HG03354 (cell line): Measurements from ENCODE around the gene PRUNE2.

ENCODE experiments used
- ATAC-seq: cut with Tn5 transposase; IDR thresholded peaks from one replicate; pipeline ENCODE4 v1.9.1; 2021; ENCODE audit warnings: mild to moderate bottlenecking; ENCODE audit not compliant: unreplicated experiment, poor library complexity, severe bottlenecking

The PRUNE2 gene

GRCh38 chr9:76592091-76592973 is 313.6 kb downstream of the PRUNE2 start:
- ATAC-seq = no peak

GRCh38 chr9:76591256-76591950 is 314.5 kb downstream of the PRUNE2 start:
- no peak for ATAC-seq

- no peak for ATAC-seq
These were observed 317.6 kb downstream of the PRUNE2 start for GRCh38 chr9:76588316-76588715.

GRCh38 chr9:76586390-76587314 is 319.3 kb downstream of the PRUNE2 start:
- ATAC-seq = no peak

GRCh38 chr9:76585487-76586389 is 320.2 kb downstream of the PRUNE2 start:
- no peak for ATAC-seq

GRCh38 chr9:76583256-76583655 is 322.7 kb downstream of the PRUNE2 start:
- ATAC-seq = no peak

- no peak for ATAC-seq
These were observed 324.2 kb downstream of the PRUNE2 start for GRCh38 chr9:76581731-76582130.

- ATAC-seq = no peak
These were observed 325.1 kb downstream of the PRUNE2 start for GRCh38 chr9:76580820-76581219.

GRCh38 chr9:76580188-76580587 is 325.7 kb downstream of the PRUNE2 start:
- ATAC-seq = no peak

GRCh38 chr9:76576344-76576743 is 329.6 kb downstream of the PRUNE2 start:
- ATAC-seq = peak; percentile 86

- no peak for ATAC-seq
These were observed 330.2 kb downstream of the PRUNE2 start for GRCh38 chr9:76575761-76576160.

- no peak for ATAC-seq
These were observed 331.8 kb downstream of the PRUNE2 start for GRCh38 chr9:76573905-76574760.

GRCh38 chr9:76573408-76573807 is 332.5 kb downstream of the PRUNE2 start:
- ATAC-seq = no peak

GRCh38 chr9:76572151-76572550 is 333.8 kb downstream of the PRUNE2 start:
- no peak for ATAC-seq

GRCh38 chr9:76571743-76572146 is 334.2 kb downstream of the PRUNE2 start:
- no peak for ATAC-seq

- ATAC-seq = peak; percentile 80
These were observed 334.6 kb downstream of the PRUNE2 start for GRCh38 chr9:76571288-76571687.

GRCh38 chr9:76570826-76571225 is 335.1 kb downstream of the PRUNE2 start:
- no peak for ATAC-seq

GRCh38 chr9:76567086-76567485 is 338.8 kb downstream of the PRUNE2 start:
- ATAC-seq = no peak
